Measurements from ENCODE around the gene SNAP29. TPM values are rescaled to one million over a fixed set of nuclear protein-coding genes. Genes with fewer than 3 reads are reported as not detected.
"Not testable (repeated sequence)": the region's sequence is repeated elsewhere in the genome, so short reads cannot be mapped to it uniquely, and the experiment has no call there.

SNAP29 gene
- total and polyA plus RNA-seq, 7 donors = 19.1 to 46.3 (median 27.6) TPM

- ATAC-seq = peak; percentile 19 to 57 (median 31)
- H3K27me3 ChIP-seq (ENCODE audit: insufficient read depth in 3 of 3, low read length in 2 of 3) = no peaks in the 10 kb centered on the region
- no peaks in the 10 kb centered on the region for H3K9me3 ChIP-seq
- peak overlapping the region; percentile 5 for H3K4me3 ChIP-seq
- intact Hi-C loops (cut with DNase I) = loop anchor here in 1 of 2 donors (5.0 kb wide), 1 partner anchor 50 kb away; no protein-coding TSS in a partner anchor
- H3K36me3 ChIP-seq (ENCODE audit: insufficient read depth in 1 of 2, low read depth in 1 of 2) = peaks cover 0 to 30% of the 10 kb centered on the region in 2 donors
- H3K4me1 ChIP-seq = peaks cover 41% of the 10 kb centered on the region
- DNase-seq = no peak
- no peak for TF ChIP-seq CTCF (IDR thresholded peaks at IDR 0.05)
- WGBS, 3 donors = 71 to 75% (median 73%) methylated on average over 12 of the region's 12 CpGs
- no peak overlapping the region for H3K27ac ChIP-seq
These were observed 78.4 kb downstream of the SNAP29 start for GRCh38 chr22:20937031-20937793.

- ATAC-seq (peak in 1 of 4 donors; percentile 18), DNase-seq (no peak)
- Histone ChIP-seq H3K36me3 (ENCODE audit: insufficient read depth in 1 of 2, low read depth in 1 of 2) (peaks cover 0 to 30% of the 10 kb centered on the region in 2 donors), H3K9me3 (no peaks in the 10 kb centered on the region), H3K27me3 (ENCODE audit: insufficient read depth in 3 of 3, low read length in 2 of 3) (no peaks in the 10 kb centered on the region), H3K27ac (no peak overlapping the region), H3K4me1 (peaks cover 41% of the 10 kb centered on the region), H3K4me3 (peak overlapping the region; percentile 5)
- no peak for TF ChIP-seq CTCF (IDR thresholded peaks at IDR 0.05)
- intact Hi-C loops (cut with DNase I) = loop anchor here in 1 of 2 donors (5.0 kb wide), 1 partner anchor 49 kb away; no protein-coding TSS in a partner anchor
- WGBS, 3 donors = 67 to 79% (median 69%) methylated on average over 8 of the region's 8 CpGs
These were observed 79.2 kb downstream of the SNAP29 start for GRCh38 chr22:20937794-20938671.

GRCh38 chr22:20939457-20940185 lies 80.8 kb downstream of the SNAP29 start:
- not testable (repeated sequence) for H3K9me3 ChIP-seq; H3K27me3 ChIP-seq (ENCODE audit: insufficient read depth in 3 of 3, low read length in 2 of 3); DNase-seq; H3K4me3 ChIP-seq
- H3K27ac ChIP-seq = peak overlapping the region; percentile 4
- WGBS, 3 donors = 86 to 94% (median 93%) methylated on average over 13 to 14 of the region's 14 CpGs
- intact Hi-C loops (cut with DNase I) = loop anchor here (5.0 to 10.0 kb wide), 2 partner anchors 48 to 75 kb away; no protein-coding TSS in a partner anchor
- peaks cover 41% of the 10 kb centered on the region for H3K4me1 ChIP-seq
- peak in 1 of 4 donors; percentile 31 for ATAC-seq
- peaks cover 0 to 20% of the 10 kb centered on the region in 2 donors for H3K36me3 ChIP-seq (ENCODE audit: insufficient read depth in 1 of 2, low read depth in 1 of 2)

GRCh38 chr22:20940186-20940651 lies 81.4 kb downstream of the SNAP29 start:
- peak in 2 of 4 donors; percentile 34 to 58 for ATAC-seq
- Histone ChIP-seq H3K27me3 (ENCODE audit: insufficient read depth in 3 of 3, low read length in 2 of 3) (no peaks in the 10 kb centered on the region), H3K27ac (peak overlapping the region; percentile 4), H3K4me1 (peaks cover 44% of the 10 kb centered on the region), H3K9me3 (no peaks in the 10 kb centered on the region), H3K4me3 (no peak overlapping the region), H3K36me3 (ENCODE audit: insufficient read depth in 1 of 2, low read depth in 1 of 2) (peaks cover 0 to 14% of the 10 kb centered on the region in 2 donors)
- DNase-seq = no peak
- TF ChIP-seq CTCF (IDR thresholded peaks at IDR 0.05) = no peak
- WGBS, 3 donors = 35 to 54% (median 41%) methylated on average over 3 of the region's 3 CpGs
- intact Hi-C loops (cut with DNase I) = loop anchor here in 1 of 2 donors (10.0 kb wide), 1 partner anchor 75 kb away; no protein-coding TSS in a partner anchor

Other genes starting within 250 kb of the SNAP29 start
- not detected for gene SERPIND1, start 84.9 kb upstream of the SNAP29 start, total RNA-seq
- gene SERPIND1, start 84.9 kb upstream of the SNAP29 start, polyA plus RNA-seq = under 1 TPM; 0.03 to 0.12 (median 0.07) TPM
- 10 to 100 TPM; 38.2 to 52.6 (median 43.1) TPM for gene PI4KA, start 196 bp upstream of the SNAP29 start, total RNA-seq
- gene PI4KA, start 196 bp upstream of the SNAP29 start, polyA plus RNA-seq = 10 to 100 TPM; 22.7 to 41.0 (median 37.8) TPM
- gene CRKL, start 58.4 kb downstream of the SNAP29 start, total RNA-seq = 10 to 100 TPM; 66.0 to 81.0 (median 73.4) TPM
- gene CRKL, start 58.4 kb downstream of the SNAP29 start, polyA plus RNA-seq = 10 to 100 TPM; 29.7 to 94.7 (median 49.8) TPM
- gene AIFM3, start 108.2 kb downstream of the SNAP29 start, total RNA-seq = under 1 TPM; 0.25 to 0.74 (median 0.49) TPM
- under 1 TPM; 0.30 to 0.77 (median 0.53) TPM for gene AIFM3, start 108.2 kb downstream of the SNAP29 start, polyA plus RNA-seq
- gene LZTR1, start 123.3 kb downstream of the SNAP29 start, total RNA-seq = 10 to 100 TPM; 23.4 to 37.1 (median 29.8) TPM
- gene LZTR1, start 123.3 kb downstream of the SNAP29 start, polyA plus RNA-seq = 10 to 100 TPM; 17.1 to 30.8 (median 22.5) TPM
- 10 to 100 TPM; 25.2 to 39.2 (median 28.6) TPM for gene THAP7, start 143.1 kb downstream of the SNAP29 start, total RNA-seq
- gene THAP7, start 143.1 kb downstream of the SNAP29 start, polyA plus RNA-seq = 10 to 100 TPM; 48.9 to 67.5 (median 52.0) TPM
- 10 to 100 TPM; 23.7 to 47.7 (median 36.1) TPM for gene P2RX6, start 156.2 kb downstream of the SNAP29 start, total RNA-seq
- 10 to 100 TPM; 11.3 to 40.4 (median 26.2) TPM for gene P2RX6, start 156.2 kb downstream of the SNAP29 start, polyA plus RNA-seq
- under 1 TPM in 1 of 4 donors, not detected in 3; 0.08 TPM for gene SLC7A4, start 173.6 kb downstream of the SNAP29 start, total RNA-seq
- gene SLC7A4, start 173.6 kb downstream of the SNAP29 start, polyA plus RNA-seq = under 1 TPM in 2 of 3 donors, not detected in 1; 0.10 to 0.87 TPM
- gene LRRC74B, start 186.9 kb downstream of the SNAP29 start, total RNA-seq = under 1 TPM in 2 of 4 donors, not detected in 2; 0.22 to 0.30 TPM
- under 1 TPM in 1 of 3 donors, not detected in 2; 0.51 TPM for gene LRRC74B, start 186.9 kb downstream of the SNAP29 start, polyA plus RNA-seq

All from psoas muscle (tissue), 8 donors.